KOPT-K1 (cell line): Measurements from ENCODE around the gene PDE6G.
A peak's percentile ranks its signal among the peaks of the same experiment; 100 is the strongest.

Source experiments
- H3K27ac ChIP-seq: fragments of 200-600 bp; sonication (generic); 2 replicates; pipeline ENCODE4 v1.5.1; 2016; ENCODE audit warnings: antibody characterized with exemption, mild to moderate bottlenecking, low read depth, low read length; ENCODE audit not compliant: poor library complexity, severe bottlenecking
- H3K36me3 ChIP-seq: fragments of 200-600 bp; sonication (generic); 2 replicates; pipeline ENCODE4 v1.5.1; 2017; ENCODE audit warnings: antibody characterized with exemption, mild to moderate bottlenecking, low read length, moderate library complexity; ENCODE audit not compliant: insufficient read depth
- H3K9me3 ChIP-seq: fragments of 200-600 bp; sonication (generic); 2 replicates; pipeline ENCODE4 v1.5.1; 2017; ENCODE audit warnings: antibody characterized with exemption, low read length, mild to moderate bottlenecking; ENCODE audit not compliant: insufficient read depth, poor library complexity, severe bottlenecking

The PDE6G gene

DNA sequence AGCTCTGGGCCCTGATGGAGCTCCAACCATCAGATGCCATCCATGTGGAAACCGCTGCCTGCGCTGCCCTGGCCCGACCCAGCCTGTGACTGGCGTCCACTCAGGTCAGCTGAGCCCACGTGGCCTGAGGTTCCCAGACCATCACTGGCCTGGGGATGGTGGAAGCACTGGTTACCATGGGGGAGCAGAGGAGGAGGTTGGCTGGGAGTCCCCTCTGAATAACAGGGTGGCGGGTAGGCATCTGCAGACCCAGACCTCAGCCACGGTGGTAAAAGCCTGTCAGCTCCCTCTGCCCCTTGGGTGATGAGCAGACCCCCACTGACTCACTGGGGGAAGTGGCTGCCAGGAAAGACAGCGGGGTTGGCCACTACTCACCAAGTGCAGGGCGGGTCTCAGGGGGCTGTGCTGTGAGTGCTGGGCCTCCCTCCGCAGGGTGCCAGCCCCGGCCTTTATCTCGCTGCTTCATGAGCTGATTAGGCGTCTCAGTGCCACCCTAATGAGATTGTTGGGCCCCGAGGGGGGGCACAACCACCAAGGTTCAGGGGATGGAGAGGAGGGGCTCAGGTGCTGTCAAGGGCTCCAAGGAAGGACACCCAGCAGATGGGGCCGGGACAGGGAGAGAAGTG lies at the start of gene PDE6G:
Gene PDE6G (minus strand): TSS at position 425 of the 626 bp plus-strand sequence. CDS start 3,237 bp downstream, outside the sequence.
- Histone ChIP-seq H3K9me3 (no peaks in the 10 kb centered on the region), H3K27ac (peak within 1 kb of the TSS; percentile 16), H3K36me3 (no peaks in the 10 kb centered on the region)

DNA sequence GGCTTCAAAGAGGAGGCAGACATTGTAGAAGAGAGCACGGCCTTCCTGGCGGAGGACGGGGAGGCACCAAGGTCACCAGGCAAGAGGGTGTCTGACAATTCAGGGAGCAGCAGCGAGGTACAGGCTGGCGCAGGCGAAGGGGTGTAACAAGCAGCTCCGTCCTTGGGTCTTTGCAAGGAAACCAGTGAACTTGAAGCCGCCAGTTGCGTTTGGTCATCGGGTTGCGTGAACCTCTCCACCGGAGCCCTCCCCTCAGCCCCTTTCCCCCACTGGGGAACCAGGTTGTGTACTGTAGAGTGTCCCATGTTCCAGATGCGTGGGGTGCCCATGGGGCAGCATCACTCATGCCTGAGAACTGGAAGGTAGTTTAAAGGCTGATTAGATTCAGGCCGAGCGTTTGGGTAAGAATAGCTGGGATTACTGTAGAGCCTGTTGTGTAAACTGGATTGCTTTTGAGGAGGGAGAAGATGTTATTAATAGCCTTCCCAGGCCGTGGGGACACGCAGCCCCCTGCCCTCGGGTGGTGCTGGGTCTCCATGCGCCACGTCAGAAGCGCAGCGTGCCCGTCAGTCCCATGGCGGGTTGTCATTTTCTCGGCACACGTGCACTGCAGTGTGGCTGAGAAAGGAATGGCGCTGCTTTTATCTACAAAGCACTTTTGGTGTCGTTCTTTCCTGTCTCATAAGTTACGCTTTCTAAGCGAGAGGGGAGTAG lies 49.3 kb upstream of the PDE6G start:
- Histone ChIP-seq H3K36me3 (peaks cover 73% of the 10 kb centered on the region), H3K27ac (no peak overlapping the region), H3K9me3 (no peaks in the 10 kb centered on the region)

DNA sequence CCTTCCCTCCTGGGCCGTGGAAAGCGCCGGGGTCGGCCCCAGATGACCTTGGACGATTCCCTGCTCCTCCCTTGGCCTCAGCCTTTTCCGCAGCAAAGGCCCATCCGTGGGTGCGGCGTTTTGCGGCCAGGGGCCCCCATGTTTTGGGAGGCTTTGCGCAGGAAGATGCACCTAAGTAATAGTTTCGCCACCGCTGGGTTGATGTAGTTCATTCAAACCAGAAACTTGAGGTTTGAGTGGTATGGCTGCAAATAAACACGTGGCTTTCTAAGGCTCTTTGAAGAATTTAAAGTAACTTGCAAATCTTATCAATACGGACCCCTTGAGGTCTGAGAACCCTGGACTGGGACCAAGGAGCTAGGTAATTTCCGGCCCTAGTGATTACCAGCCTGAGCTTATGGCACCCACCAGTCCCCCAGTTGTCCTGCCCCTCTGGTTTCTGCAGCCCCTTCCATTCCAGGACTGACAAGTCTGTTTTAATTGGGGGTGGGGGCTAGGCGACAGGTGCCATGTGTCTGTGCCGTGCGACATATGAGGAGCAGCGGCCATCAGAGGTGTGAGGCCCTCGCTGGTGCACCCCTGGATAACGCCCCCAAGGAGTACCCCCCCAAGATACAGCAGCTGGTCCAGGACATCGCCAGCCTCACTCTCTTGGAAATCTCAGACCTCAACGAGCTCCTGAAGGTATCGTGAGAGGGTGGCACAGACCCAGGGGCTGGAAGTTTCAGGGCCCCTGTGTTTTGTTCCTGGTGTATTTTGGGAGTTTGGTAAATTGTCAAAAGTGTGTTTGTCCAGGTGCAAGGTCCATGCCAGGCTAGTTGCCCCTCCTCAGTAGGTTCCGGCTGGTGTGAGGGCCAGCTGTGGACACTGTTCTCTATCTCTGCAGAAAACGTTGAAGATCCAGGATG lies 47.7 kb upstream of the PDE6G start:
- no peaks in the 10 kb centered on the region for H3K9me3 ChIP-seq
- H3K36me3 ChIP-seq: peaks cover 79% of the 10 kb centered on the region
- H3K27ac ChIP-seq: peak overlapping the region; percentile 88

DNA sequence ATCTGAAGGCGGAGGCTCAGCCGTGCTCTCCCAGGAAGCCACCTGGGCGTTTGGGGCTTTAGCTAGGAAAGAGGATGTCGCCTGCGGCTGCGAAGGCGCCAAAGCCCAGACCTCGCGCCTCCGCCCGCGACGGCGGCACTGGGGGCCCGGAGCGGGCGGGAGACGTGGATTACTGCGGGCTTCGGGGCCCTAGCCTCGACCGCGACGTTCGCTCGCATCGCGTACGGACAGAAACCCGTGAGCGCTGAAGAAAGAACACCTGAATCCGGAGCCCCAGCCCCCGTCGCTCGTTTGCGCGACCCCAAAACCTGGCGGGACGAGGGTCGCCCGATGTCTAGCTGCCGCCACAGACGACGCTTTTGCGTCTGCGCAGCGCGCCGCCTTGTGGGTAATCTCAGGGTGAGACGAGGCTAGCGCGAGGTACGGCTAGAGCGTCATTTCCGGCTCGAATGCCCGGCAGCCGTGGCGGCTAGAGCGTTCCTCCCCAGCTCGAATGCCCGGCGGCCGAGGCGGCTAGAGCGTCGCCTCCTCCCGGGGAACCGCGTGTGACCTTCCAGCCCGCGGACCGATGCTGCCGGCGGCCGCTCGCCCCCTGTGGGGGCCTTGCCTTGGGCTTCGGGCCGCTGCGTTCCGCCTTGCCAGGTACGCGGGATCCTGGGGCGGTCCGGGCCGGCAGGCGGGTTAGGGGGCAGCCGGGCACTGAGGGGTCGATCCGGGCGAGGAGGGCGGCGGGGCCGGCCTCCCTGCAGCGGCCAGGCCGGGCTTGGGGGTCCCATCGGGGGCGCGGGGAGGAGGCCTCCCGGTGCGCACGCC lies 46.8 kb upstream of the PDE6G start, which contains the start of gene MRPL12:
Gene MRPL12 (plus strand): TSS at position 434 of the 813 bp plus-strand sequence. CDS start 135 bp downstream, at position 569.
- H3K9me3 ChIP-seq: no peaks in the 10 kb centered on the region
- H3K36me3 ChIP-seq: peaks cover 79% of the 10 kb centered on the region
- peak within 1 kb of the TSS; percentile 88 for H3K27ac ChIP-seq

DNA sequence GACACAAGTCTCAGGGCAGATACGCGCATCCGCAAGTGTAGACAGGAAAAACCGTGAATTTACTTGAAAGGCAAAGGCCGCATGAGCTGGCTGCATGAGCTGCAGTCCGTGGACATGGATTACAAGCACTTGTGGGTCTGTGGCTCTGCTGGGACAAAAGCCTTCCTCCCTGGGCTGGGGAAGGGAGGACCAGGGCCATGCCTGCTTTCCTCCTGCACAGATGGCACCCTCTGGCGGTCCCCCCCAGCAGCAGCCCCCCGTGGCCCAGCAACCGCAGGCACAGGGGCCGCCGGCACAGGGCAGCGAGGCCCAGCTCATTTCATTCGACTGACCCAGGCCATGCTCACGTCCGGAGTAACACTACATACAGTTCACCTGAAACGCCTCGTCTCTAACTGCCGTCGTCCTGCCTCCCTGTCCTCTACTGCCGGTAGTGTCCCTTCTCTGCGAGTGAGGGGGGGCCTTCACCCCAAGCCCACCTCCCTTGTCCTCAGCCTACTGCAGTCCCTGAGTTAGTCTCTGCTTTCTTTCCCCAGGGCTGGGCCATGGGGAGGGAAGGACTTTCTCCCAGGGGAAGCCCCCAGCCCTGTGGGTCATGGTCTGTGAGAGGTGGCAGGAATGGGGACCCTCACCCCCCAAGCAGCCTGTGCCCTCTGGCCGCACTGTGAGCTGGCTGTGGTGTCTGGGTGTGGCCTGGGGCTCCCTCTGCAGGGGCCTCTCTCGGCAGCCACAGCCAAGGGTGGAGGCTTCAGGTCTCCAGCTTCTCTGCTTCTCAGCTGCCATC lies 45.1 kb upstream of the PDE6G start:
- peaks cover 79% of the 10 kb centered on the region for H3K36me3 ChIP-seq
- H3K9me3 ChIP-seq: no peaks in the 10 kb centered on the region
- peak overlapping the region; percentile 88 for H3K27ac ChIP-seq

DNA sequence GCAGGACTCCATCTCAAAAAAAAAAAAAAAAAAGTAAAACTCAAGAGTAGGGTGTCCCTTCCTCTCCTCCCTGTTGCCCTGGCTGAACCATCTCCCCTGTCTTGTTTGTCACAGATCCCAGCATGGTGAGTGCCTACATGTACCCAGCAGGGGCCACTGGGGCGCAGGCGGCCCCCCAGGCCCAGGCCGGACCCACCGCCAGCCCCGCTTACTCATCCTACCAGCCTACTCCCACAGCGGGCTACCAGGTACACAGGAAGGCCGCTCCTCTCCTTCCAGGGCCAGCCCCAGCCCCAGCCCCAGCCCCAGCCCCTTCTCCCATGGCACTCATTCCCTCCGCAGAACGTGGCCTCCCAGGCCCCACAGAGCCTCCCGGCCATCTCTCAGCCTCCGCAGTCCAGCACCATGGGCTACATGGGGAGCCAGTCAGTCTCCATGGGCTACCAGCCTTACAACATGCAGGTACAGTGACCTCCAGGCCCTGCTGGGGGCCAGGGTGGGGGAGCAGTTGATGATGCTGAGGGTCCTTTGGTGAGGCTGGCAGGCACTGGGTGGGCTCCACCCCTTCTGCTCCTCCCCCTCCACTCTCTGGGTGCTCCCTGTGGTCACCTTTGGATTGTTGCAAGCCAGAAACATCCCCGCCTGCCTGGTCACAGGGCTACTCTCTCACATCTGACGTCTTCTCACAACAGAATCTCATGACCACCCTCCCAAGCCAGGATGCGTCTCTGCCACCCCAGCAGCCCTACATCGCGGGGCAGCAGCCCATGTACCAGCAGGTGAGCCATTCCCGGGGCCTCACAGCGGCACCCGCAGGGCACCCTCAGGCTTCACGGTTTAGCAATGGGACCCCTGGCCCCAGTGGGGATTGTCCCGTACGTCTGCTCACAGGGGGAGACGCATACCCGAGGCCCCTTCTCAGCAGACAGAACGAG lies 44.3 kb upstream of the PDE6G start:
- Histone ChIP-seq H3K27ac (peak overlapping the region; percentile 88), H3K36me3 (peaks cover 79% of the 10 kb centered on the region), H3K9me3 (no peaks in the 10 kb centered on the region)

DNA sequence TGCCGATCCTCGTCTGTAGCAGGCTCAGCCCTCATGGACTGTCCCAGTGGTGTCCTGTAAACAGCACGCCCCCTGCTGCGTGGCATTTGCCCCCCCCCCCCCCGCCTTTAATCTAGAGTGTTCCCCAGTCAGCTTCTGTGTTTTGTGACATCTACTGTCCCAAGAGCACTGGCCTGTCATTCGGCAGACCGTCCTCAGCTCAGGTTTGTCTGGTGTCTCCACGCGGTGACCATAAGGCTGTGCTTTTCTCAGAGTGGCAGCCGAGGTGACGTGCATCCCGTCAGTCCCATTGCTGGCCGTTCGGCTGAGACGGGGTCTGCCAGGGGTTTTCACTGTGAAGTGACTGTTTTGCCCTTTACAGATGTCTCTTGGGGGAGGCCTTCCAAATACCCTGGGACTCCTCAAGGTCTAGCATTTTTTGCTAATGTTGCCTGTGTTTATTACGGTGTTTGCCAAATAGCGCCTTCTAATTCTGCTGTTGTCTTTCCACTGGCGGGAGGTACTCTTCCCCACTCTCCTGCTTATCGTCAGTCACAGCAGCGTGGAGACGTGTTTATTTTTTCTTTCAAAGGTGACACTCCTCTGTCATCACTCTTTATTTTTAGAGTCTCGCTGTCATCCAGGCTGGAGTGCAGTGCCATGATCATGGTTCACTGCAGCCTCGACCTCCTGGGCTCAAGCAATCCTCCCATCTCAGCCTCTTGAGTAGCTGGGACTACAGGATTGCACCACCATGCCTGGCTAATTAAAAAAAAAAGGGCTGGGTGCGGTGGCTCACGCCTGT lies 41.1 kb upstream of the PDE6G start:
- Histone ChIP-seq H3K36me3 (peaks cover 97% of the 10 kb centered on the region), H3K27ac (no peak overlapping the region), H3K9me3 (no peaks in the 10 kb centered on the region)

DNA sequence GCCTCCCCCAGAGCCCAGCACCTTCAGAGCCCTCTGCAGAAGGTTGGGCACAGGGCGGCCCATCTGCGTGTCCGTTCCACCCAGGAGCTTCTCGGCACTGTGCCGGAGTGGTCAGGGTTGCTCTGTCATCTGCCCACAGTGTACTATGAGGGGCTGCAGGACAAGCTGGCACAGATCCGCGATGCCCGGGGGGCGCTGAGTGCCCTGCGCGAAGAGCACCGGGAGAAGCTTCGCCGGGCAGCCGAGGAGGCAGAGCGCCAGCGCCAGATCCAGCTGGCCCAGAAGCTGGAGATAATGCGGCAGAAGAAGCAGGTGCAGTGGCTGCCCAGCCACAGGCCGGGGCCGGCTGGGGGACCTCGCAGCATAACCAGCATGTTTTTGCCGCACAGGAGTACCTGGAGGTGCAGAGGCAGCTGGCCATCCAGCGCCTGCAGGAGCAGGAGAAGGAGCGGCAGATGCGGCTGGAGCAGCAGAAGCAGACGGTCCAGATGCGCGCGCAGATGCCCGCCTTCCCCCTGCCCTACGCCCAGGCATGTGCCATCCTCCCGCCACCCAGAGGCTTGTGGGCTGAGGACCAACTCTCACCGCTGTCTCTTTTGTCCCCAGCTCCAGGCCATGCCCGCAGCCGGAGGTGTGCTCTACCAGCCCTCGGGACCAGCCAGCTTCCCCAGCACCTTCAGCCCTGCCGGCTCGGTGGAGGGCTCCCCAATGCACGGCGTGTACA lies 40.0 kb upstream of the PDE6G start:
- peaks cover 98% of the 10 kb centered on the region for H3K36me3 ChIP-seq
- H3K9me3 ChIP-seq: no peaks in the 10 kb centered on the region
- H3K27ac ChIP-seq: no peak overlapping the region

DNA sequence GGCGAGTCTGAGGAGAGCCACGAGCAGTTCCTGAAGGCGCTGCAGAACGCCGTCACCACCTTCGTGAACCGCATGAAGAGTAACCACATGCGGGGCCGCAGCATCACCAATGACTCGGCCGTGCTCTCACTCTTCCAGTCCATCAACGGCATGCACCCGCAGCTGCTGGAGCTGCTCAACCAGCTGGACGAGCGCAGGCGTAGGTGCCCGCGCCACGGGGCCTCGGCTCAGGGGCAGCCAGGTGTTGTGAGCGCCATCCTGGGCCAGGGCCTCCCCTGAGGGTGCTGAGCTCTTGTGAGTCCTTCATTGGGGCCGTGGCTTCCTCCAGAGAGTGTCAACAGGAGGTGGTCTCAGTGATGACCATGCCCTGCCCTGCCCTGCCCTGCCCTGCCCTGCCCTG lies 39.5 kb upstream of the PDE6G start:
- Histone ChIP-seq H3K9me3 (no peaks in the 10 kb centered on the region), H3K27ac (no peak overlapping the region), H3K36me3 (peaks cover 98% of the 10 kb centered on the region)

DNA sequence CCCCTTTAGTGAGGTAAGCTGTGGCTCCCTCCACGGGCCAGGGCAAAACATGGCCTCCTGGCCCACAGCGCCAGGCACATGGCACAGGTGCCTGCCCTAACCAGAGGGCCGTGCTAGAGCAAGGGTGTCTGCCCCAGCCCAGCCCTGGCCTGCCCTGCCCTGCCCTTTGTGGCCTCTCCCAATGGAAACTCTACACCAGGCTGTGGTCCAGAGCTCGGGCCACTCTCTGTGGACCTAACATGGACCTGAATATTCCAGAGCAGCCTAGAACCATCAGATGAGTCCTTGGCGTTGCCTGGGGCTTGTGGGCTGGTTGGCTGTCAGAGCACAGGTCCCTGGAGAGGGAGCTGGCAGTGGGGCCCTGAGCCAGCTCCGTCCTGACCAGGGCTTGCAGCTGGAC lies 38.9 kb upstream of the PDE6G start:
- Histone ChIP-seq H3K9me3 (no peaks in the 10 kb centered on the region), H3K36me3 (peaks cover 98% of the 10 kb centered on the region), H3K27ac (no peak overlapping the region)

DNA sequence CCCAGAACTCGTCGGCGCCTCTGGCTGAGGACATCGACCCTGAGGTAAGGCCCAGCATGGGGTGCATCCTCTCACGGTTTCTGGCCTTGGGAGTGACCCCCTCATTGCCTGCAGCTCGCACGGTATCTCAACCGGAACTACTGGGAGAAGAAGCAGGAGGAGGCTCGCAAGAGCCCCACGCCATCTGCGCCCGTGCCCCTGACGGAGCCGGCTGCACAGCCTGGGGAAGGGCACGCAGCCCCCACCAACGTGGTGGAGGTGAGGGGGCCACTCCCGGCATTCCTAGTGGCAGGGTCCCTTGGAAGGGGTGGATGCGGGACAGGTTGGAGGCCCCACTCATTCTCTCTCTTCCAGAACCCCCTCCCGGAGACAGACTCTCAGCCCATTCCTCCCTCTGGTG lies 38.5 kb upstream of the PDE6G start:
- no peak overlapping the region for H3K27ac ChIP-seq
- peaks cover 100% of the 10 kb centered on the region for H3K36me3 ChIP-seq
- no peaks in the 10 kb centered on the region for H3K9me3 ChIP-seq
